Fibroblast of skin of back (primary cell): ENCODE measurements around the gene PHRF1.

Experiments
- DNase-seq: peaks from one replicate; pipeline ENCODE4 v3.0.0-alpha.2; 2013

PHRF1 gene

GRCh38 chr11:557328-558132, 18.7 kb upstream of the PHRF1 start:
- DNase-seq: no peak

- DNase-seq: no peak
Measured at GRCh38 chr11:558503-558902, 17.8 kb upstream of the PHRF1 start.

GRCh38 chr11:559020-559620, 17.1 kb upstream of the PHRF1 start:
- DNase-seq: no peak

DNA sequence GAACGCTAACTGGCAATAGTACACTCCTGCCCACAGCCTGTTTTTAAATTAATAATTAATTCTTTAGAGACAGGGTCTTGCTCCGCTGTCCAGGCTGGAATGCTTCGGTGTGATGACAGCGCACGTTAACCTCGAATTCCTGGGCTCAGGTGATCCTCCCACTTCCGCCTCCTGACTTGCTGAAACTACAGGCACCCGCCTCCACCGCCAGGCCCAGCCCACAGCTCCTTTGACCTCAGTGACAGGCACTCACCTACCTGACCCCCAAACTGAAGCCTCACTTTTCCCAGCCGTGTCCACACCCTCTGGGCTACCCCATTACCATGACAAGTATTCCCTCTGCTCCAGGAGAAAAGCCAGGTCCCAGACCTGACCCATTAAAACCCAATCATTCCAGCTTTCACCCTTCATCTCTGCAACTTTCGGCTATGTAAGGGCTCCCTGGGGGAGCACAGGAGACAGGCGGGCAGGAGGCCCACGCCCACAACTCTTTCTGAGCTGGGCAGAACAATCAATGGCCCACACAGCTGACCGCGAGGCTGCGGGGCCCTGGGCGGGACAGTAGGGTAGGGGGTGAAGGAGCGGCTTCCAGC, 16.5 kb upstream of the PHRF1 start:
- DNase-seq: no peak

- peak; percentile 78 for DNase-seq
Measured at GRCh38 chr11:560305-561147, 15.7 kb upstream of the PHRF1 start, which contains the start of the genes LMNTD2 and RASSF7. TSS of gene LMNTD2 (minus strand) at chr11:560738. CDS start at chr11:560716, 22 bp downstream. TSS of gene RASSF7 (plus strand) at chr11:560970. CDS start at chr11:561769, 799 bp downstream.

DNA sequence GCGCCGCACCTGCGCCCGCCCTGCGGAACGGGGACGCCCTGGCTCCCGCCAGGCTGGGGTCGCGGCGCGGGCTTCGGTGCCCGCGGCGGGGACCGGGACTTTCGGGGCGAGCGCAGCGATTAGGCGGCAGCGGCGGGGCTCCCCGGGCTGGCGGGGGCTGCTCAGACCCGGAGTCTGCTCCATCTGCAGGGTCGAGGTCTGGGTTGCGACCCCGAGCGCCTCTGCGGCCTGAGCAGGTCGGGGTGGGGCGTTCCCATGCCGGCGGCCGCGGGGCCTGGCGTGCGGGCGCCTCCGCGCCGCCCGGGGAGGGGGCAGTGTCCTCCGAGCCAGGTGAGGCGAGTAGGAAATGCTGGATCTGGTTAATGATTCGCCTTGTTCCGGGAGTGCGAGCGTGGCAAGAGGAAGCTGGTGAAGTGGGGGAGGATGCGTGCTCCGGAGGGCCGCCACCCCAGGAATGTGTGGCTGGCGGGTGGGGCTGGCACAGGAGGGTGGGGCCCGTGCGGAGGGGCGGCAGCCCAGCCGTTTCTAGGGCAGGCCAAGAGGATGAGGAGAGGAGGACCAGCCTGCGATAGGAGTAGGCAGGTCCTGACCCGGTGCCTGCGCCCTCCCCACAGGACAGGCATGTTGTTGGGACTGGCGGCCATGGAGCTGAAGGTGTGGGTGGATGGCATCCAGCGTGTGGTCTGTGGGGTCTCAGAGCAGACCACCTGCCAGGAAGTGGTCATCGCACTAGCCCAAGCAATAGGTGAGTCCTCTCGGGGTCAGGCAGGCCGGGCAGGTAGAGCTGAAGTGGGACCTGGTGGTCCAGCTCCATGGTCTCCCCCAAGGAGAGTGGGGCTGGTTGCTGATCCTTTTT, 14.9 kb upstream of the PHRF1 start:
- peak; percentile 48 for DNase-seq

DNA sequence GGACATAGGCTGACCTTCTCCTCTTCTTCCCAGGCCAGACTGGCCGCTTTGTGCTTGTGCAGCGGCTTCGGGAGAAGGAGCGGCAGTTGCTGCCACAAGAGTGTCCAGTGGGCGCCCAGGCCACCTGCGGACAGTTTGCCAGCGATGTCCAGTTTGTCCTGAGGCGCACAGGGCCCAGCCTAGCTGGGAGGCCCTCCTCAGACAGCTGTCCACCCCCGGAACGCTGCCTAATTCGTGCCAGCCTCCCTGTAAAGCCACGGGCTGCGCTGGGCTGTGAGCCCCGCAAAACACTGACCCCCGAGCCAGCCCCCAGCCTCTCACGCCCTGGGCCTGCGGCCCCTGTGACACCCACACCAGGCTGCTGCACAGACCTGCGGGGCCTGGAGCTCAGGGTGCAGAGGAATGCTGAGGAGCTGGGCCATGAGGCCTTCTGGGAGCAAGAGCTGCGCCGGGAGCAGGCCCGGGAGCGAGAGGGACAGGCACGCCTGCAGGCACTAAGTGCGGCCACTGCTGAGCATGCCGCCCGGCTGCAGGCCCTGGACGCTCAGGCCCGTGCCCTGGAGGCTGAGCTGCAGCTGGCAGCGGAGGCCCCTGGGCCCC, 14.1 kb upstream of the PHRF1 start:
- DNase-seq: no peak

- no peak for DNase-seq
Measured at GRCh38 chr11:563066-563811, 13.0 kb upstream of the PHRF1 start.

GRCh38 chr11:563812-564578, 12.3 kb upstream of the PHRF1 start:
- no peak for DNase-seq

DNA sequence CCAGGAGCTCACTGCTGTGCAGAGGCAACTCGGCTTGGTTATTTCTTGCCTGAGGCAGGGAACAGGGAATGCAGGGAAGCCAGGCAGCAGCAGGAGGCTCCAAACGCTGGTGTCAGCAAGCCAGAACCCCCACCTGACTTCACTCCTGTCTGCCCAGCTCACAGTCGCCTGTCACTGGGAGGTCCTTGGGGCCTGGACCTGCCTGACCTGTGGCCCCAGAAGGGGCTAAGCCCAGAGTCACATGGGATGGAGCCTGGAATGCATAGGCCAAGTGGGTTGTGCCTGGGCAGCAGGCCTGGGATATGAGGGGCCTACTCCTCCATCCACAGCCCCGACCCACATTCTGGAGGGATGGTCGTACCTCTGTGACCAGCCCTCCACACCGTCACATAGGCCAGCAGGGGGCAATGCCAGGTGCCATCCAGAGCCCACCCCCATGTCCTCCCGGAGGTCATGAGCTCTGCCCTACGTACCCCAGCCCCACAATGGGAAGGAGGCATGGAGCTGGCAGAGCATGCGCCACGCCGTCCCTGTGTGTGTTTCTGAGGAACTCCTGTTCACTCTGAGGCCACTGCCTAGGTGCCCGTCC, 10.3 kb upstream of the PHRF1 start:
- no peak for DNase-seq

GRCh38 chr11:567011-567628, 9.2 kb upstream of the PHRF1 start:
- no peak for DNase-seq

DNA sequence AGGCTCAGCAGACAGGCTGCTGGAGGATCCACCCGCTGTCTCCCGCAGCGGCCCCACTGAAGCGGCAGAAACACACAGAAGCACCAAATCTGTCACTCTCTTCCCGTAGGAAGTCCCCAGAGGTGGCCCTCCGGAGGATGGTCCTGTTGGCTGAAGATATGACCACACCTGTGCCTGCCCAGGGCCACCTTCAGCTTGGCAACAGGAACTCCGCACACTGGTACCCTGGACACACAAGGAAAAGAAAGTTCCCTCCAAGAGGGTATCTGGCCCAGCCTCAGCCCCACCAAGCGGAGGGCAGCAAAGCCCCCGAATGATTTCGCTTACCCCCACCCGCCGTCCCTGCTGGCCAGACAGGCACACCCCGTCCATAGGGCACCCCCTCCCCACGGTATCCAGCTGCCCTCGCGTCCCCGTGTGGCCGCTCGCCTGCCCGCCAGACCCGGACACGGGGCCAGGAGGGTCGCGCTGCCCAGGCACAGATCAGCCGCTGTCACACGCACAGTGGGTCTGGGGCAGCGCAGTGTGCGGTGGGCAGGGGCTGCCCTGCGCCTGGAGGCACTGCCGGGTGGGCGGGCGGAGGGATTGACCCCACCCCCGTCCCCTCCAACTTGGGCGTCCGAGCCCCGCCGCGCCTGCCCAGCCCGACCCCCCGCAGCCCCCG, 8.5 kb upstream of the PHRF1 start:
- DNase-seq: no peak

GRCh38 chr11:568306-569157, 7.7 kb upstream of the PHRF1 start:
- peak; percentile 96 for DNase-seq

- DNase-seq: no peak
Measured at GRCh38 chr11:569158-569885, 6.9 kb upstream of the PHRF1 start.

DNA sequence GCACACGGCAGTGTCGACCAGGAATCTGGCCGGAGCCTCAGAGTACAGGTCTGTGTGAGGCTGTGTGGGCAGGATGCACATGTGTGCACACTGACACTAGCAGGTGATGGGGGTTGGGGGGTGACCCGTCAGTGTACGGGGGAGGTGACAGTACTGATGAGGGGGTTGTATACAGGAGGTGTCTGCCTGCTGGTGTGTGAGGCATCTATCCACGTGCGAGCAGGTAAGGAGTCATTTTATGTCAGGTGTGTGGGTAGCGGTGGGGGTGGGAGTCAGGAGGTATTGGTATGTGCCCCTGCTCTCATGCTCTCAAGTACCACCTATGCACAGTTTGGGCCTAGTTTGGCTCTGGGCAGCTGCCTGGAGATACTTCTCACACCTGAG, 4.5 kb upstream of the PHRF1 start:
- DNase-seq: no peak

- no peak for DNase-seq
Measured at GRCh38 chr11:573146-573759, 3.0 kb upstream of the PHRF1 start.
